Stimulated activated CD4-positive, alpha-beta T cell treated with anti-CD3 and anti-CD28 coated beads, TNF-alpha, amount 100 ng/mL, for 48 hours (primary cell): ENCODE results near the gene DRG2.

Source experiments
- DNase-seq, 3 donors: peaks; one replicate each; pipeline ENCODE4 v3.0.0-alpha.2; 2020; ENCODE audit warnings: low read depth in 3 of 3

DRG2 gene

DNA sequence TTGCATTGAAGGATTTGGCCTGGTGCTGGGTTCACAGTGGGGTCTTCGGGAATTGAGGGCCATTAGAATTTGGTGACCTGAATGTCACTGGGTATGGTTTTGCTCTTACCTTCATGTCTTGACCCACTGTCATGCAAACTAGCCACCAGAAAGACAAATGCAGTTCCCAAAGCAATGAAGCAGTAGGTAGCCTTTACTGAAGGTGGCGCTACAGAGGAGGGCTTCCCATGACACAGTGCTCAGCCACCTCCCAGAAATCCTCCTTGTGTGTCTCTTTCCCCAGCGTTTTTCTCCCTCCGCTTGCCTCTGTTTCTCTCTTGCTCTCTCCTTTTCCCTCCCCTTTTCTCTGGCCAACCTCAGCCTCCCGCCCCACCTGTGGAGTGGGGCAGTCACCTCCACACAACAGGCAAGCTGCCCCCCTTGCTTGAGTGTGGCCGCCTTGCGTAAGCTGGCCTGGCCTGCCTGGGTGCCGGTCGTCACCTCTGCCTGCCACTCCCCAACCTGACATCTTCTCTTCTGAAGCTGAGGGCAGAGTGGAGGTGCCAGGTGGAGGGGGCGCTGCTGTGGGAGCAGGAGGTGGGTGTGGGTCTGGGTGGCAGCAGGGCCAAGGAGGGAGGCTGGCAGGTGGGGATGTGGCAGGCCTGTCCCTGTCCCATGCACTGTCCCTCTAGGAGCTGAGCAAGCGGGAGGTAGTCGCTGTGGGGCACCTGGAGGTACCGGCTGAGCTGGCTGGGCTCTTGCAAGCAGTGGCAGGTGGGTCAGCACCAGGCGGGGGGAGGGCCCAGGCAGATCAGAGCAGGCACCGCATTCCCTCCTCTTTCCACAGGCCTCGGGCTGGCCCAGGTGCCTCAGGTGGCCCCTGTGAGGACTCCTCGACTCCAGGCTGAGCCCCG lies 55.5 kb downstream of the DRG2 start:
- no peak for DNase-seq

DNA sequence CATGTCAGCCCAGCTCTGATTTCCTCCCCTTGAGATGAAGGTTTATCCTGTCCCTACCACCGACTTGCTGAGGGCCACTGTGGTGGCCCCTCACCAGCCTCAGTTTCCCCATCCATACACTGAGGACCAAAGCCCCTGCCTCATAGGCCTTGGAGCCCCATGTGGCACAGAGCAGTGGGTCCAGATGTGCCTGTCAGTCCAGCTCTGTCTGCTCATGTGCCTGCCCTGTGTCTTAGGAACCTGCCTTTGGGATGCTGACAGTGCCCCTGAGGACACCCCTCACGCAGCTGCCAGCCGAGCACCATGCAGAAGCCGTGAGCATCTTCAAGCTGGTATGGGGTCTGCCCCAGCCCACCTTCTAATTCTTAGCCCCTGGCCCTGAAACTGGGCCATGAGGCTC lies 56.5 kb downstream of the DRG2 start:
- no peak for DNase-seq

DNA sequence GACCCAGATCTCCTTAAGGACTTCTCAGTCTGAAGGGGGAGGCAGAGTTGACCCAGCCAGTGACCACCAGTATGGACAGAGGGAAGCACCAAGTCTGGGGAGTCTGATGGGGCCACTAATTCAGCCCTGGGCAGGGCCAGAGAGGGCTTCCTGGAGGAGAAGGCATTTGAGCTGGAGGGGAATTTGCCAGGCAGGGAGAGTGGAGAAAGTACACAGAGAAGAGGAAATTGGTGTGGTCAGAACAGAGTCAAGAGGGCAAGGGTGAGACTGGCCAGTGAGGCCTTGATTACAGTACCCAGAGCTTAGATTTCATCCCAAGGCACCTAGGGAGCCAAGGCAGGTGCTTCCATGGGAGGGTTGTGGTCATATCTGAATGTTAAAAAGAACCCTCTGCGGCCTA lies 57.1 kb downstream of the DRG2 start:
- no peak for DNase-seq

DNA sequence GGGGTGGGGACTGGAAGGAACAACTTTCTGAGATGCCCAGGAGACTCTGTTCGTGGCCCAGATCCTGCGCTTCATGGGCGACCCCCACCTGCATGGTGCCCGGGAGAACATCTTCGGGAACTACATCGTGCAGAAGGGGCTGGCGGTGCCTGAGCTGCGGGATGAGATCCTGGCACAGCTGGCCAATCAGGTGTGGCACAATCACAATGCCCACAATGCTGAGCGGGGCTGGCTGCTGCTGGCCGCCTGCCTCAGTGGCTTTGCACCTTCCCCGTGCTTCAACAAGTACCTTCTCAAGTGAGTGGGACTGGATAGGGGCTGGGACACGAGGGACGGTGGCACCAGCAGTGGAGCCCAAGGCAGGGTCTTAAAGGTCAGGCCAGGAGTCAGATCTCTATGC lies 58.1 kb downstream of the DRG2 start:
- DNase-seq, result no peak

DNA sequence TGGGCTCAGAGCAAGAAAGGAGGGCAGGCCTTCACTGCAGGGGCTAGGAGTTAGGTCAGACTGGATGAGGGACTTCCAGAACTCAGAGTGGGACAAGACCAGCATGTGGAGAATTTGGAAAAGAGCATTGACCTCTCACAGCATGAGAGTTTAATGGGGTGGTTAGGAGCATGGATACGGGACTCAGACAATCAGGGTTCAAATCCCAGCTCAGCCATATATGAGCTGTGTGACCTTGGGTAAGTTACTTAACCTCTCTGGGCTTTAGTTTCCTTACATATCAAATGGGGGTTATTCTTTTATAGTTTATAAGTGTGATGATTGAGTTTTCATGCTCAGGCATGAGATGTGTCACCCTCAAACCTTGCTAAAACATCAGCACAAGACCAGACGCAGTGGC lies 58.5 kb downstream of the DRG2 start:
- no peak for DNase-seq

DNA sequence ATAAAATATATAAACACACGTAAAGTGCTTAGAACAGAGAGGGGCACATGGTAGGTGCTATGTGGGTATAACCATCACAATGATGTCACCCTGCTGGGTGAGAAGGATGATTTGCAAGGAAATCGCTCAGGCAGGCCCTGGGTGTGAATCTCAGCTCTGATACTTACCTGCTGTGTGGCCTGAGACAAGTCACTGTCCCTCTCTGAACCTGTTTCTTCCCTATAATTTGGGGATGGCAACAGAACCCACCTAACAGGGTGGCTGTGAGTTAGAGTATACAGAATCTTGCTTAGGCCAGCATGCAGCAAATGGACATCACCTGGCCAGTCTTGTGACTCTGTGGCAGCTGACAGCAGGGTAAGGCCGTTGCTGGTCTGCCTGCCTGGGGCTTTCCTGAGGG lies 59.2 kb downstream of the DRG2 start:
- no peak for DNase-seq

DNA sequence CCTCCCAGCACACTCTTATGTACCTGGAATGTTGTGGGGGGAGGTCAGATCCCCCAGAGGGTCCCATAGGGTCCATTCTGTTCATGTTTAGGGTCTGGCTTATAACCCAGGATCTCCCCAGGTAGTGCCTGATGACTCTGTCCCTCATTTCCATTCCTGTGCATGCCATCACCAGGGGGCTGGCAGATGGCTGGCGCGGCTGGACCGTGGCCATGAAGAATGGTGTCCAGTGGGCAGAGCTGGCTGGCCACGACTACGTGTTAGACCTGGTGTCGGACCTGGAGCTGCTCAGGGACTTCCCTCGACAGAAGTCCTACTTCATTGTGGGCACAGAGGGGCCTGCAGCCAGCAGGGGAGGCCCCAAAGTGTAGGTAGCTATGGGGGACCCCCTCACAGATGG lies 60.8 kb downstream of the DRG2 start:
- DNase-seq, result no peak

DNA sequence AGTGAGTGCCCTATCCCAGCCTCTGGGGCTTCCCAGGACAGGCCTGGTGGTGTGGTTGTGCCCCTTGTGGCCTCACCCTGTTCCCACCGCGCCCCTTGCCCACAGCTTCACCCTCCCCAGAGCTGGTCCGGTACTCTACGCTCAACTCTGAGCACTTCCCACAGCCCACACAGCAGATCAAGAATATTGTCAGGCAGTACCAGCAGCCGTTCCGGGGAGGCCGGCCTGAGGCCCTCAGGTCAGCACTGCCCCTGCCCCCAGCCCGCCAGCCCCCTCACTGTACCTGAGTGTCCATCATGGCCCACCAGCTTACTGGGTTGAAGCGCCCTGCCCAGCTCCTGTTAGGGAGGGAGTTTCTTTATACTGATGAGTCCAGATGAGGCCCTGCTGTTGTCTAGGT lies 63.5 kb downstream of the DRG2 start:
- DNase-seq, result no peak

DNA sequence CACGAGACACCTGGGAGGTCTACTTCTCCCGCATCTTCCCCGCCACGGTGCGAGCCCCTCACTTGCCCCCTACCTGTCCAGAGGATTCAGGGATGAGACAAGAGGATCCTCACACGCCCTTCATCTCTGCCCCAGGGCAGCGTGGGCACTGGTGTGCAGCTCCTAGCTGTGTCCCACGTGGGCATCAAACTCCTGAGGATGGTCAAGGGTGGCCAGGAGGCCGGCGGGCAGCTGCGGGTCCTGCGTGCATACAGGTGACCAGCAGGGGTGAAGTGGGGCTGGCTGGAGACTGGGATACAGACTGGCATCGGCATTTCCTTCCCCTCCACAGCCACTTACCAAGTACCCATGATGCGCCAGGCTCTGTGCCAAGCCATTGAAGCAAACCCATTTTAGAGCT lies 67.4 kb downstream of the DRG2 start:
- DNase-seq, result no peak

DNA sequence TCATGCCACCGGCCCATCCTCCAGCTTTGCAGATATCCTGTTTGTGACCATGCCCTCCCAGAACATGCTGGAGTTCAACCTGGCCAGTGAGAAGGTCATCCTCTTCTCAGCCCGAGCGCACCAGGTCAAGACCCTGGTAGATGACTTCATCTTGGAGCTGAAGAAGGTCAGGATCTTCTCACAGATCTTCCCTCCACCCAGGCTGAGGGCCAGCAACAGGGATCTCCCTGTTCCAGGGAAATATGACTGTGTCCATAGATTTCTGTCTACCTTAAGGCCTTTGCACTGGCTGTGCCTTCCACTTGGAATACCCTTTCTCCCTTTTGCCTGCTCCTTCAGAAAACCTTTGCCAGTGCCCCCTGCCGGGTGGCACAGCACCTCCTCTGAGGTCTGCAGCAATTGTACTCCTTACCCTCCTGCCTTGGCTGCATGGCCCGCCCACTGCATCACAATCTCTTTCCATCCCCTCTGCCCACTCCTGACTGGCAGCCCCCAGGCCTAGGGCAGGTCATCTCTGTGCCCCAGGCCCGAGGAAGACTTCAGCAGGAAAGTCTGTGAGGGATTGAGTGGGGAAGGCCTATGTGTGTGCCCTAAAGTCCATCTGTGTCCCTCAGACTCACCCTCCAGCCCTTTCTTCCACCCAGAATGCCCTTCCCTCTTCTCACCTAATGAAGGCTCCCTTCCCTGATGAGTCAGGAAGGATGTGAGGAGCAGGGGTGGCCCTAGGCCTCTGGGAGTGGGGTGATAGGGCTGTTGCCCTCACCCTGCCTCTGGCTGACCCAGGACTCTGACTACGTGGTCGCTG lies 68.6 kb downstream of the DRG2 start:
- no peak for DNase-seq

DNA sequence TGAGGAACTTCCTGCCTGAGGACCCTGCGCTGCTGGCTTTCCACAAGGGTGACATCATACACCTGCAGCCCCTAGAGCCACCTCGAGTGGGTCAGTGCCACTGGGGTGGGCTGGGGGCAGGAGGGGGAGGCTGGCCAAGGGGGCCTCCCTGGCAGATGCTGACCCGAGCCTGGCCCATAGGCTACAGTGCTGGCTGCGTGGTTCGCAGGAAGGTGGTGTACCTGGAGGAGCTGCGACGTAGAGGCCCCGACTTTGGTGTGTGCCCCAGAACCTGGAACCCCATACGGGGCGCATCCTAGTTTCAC lies 69.2 kb downstream of the DRG2 start:
- DNase-seq, result no peak
